AG09319 (cell line): ENCODE data around the gene GSG1L2.

ENCODE experiments used
- DNase-seq: peaks from one replicate; pipeline ENCODE4 v3.0.0-alpha.2; 2010; ENCODE audit warnings: low read depth; ENCODE audit errors: extremely low read depth
- CTCF ChIP-seq: IDR thresholded peaks from 2 replicates; pipeline ENCODE4 v1.5.1; 2011; ENCODE audit warnings: low read depth, mild to moderate bottlenecking, inconsistent platforms, low read length, moderate library complexity

Gene GSG1L2

DNA sequence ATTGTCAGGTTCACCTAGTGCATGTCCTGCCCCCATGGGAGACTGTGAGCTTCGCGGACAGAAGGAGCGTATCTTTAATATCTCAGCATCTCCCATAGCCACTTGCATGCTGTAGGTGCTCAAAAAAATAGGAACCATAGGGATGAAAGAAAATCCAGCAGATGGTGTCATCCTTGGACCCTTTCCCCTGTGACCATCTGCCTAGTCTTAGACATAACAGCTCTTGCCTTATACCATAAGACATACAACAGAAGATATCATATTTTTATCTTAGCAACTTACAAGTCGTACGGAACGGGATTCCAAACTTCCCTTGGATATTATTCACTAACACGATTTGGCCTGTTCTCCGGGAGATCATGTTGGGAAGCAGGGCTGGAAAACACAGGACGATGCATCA, 45.0 kb downstream of the GSG1L2 start:
- DNase-seq: no peak
- TF ChIP-seq CTCF: no peak

DNA sequence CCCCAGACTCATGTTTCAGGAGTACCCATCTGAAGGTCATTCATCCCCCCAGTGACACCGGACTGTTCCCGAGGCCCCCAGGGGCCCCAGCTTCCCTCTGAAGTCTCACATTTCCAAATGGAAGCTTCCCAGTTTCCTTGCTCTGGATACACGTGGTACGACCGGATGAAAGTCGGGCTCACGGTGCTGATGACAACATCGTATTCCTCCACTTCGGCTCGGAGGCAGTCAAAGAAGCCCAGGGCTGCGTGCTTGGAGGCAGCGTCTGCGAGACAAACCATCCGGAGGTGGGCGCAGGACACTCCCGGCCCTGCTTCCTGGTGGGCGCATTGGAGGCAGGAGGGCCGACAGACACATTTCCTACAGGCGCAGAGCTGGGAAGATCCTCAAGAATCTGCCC, 49.2 kb downstream of the GSG1L2 start:
- TF ChIP-seq CTCF: no peak
- no peak for DNase-seq

- no peak for DNase-seq
Observed at GRCh38 chr17:9771465-9771864, 50.4 kb downstream of the GSG1L2 start.

DNA sequence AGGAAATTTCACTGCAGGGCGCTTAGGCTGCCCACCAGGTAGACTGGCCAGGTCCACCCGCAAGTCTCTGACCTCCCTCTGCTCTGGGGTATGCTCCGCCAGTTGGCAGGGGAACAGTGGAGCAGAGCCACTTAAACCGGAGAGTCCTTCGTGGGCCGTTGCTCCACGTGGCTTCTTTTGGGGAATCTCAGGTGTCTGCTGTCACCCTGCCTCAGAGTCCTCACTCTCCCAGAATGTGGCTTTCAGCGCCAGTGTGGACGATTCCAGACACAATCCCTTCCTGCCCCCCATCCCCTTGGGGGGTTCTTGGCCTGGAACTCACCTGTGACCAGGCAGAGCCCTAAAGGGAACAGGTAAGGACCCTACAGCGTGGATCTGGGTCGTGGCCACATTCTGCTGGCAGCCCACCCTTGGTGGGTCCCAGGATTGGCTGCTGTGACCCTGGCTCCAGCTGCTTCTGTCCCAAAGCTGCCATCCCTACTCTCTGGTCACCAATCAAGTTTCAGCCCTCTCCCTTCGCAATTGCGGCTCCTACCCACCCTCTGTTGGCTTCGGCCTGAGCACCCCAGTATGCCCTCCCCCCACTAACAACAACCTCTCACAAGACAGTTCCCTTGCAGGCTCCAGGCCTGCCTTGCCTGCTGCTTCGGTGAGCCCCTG, 52.7 kb downstream of the GSG1L2 start:
- no peak for DNase-seq
- no peak for TF ChIP-seq CTCF

More at GRCh38 chr17:9771465-9771864, 50.4 kb downstream of the GSG1L2 start:
- no peak for TF ChIP-seq CTCF

DNA sequence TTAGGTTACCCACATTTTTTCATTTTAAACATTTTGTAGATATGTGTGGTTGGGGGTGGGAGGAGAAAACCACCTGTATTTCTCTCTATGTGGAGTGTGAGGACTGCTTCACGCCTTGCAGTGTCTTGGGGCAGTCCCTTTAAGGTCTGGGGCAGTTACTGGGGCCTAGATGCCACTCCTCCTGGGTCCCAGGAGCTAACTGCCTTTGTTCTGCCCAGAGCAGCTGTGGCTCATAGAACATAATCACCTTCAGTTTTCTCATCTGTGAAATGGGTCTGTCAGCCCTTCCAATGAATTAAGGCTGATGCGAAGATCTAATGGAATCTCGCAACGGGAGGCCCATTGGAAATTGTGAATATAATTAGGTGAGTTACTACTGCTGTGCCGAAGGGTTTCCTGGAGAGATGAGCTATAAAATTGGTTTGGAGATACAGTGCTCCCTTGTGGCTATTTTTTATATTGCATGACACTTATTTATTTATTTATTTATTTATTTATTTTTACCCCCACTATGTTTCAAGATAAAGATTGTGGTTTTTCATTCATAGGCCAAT, 53.4 kb downstream of the GSG1L2 start:
- peak; percentile 24 for TF ChIP-seq CTCF
- no peak for DNase-seq

DNA sequence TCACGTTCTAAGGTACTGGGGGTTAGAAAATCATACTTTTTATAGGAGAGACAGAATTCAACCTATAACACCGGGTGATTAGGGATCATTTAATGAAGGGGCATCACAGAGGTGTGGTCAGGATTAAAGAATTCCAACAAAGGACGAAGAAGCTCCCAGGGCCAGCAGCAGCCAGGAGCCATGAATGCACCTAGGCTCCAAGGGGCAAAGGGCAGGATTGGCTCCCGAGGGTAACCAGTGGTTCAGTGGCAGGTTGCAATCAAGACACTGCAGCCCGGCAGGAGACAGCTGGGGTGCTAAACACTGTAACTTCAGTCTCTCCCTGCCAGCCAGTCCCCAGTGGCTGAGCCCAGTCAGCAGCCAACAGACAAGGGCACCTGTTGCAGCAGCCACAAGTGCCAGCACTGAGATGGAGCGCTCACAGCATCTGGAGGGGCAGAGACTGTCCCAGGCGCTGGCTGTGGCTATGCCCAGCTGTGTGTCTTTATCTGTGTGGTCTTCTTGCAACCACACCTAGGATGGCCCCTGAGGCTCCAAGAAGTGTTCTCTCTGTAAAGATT, 54.4 kb downstream of the GSG1L2 start:
- no peak for TF ChIP-seq CTCF
- DNase-seq: no peak

DNA sequence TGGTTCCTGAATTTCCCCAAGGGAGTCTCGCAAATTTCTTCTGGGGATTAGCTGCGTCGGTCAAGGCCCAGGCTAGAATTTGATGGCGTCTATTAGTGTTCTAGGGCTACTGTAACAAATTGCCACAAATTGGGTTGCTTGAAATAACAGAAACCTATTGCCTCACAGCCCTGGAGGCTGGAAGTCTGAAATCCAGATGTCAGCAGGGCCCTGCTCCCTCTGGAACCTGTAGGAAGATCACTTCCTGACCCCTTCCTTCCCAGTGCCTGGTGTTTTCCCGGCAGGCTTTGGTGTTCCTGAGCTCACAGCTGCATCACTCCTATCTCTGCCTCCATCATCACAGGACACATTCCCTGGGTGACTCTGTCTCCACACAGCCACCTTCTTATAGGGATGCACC, 54.9 kb downstream of the GSG1L2 start:
- no peak for DNase-seq

More for the DNA sequence above, 54.9 kb downstream of the GSG1L2 start:
- no peak for TF ChIP-seq CTCF
